Esophagus squamous epithelium (tissue), 5 donors: Measurements from ENCODE around the gene OTOG. TPM values are rescaled to one million over a fixed set of nuclear protein-coding genes. Genes with fewer than 3 reads are reported as not detected.

Experiments used
- DNase-seq: peaks from one replicate; lab custom pipeline; 2025; lab: John Stamatoyannopoulos, UW
- H3K27ac ChIP-seq, 4 donors: fragments of 200-600 bp; sonication (generic); one replicate each; pipeline ENCODE4 v1.5.1; 2016 to 2019; ENCODE audit warnings: mild to moderate bottlenecking in 1 of 4
- H3K27me3 ChIP-seq, 4 donors: fragments of 200-600 bp; sonication (generic); 1 replicate in 3 of 4; 2 replicates in 1 of 4; pipeline versions ENCODE4 v1.5.1 to v1.6.0; 2017 to 2021; ENCODE audit warnings: antibody characterized with exemption in 1 of 4
- H3K36me3 ChIP-seq, 3 donors: fragments of 200-600 bp; sonication (generic); one replicate each; pipeline ENCODE4 v1.5.1; 2016 to 2019
- H3K4me1 ChIP-seq, 3 donors: fragments of 200-600 bp; sonication (generic); one replicate each; pipeline ENCODE4 v1.5.1; 2017 to 2019
- H3K4me3 ChIP-seq, 4 donors: fragments of 200-600 bp; sonication (generic); 1 replicate in 3 of 4; 2 replicates in 1 of 4; pipeline ENCODE4 v1.5.1; 2016 to 2019; ENCODE audit warnings: mild to moderate bottlenecking in 2 of 4, moderate library complexity in 1 of 4
- H3K9me3 ChIP-seq, 3 donors: fragments of 200-600 bp; sonication (generic); one replicate each; pipeline ENCODE4 v1.5.1; 2016 to 2019
- POLR2A ChIP-seq, 4 donors: fragments of 450-650 bp; IDR thresholded peaks; one replicate each; pipeline ENCODE4 v1.6.1; 2017; ENCODE audit warnings: antibody characterized with exemption in 4 of 4, mild to moderate bottlenecking in 4 of 4, moderate library complexity in 3 of 4
- WGBS, 2 donors: methylation state at CpG; one replicate each; pipeline ENCODE4 v1.1.5; 2018; 5-methylcytosine and 5-hydroxymethylcytosine counted together
- intact Hi-C: fragments of 100-400 bp; cut with DNase I; formaldehyde crosslinking; loops from one replicate; pipeline ENCODE4 v1.15.0; 2022
- total RNA-seq, 4 donors: library from RNA; depleted of rRNA; stranded (reverse); fragments of >200 nt; gene quantifications; one replicate each; pipeline ENCODE4 v1.1.0, GENCODE V29; 2016
- TF ChIP-seq, protein P1 (sequence below), 6 experiments: fragments of 450-650 bp in 4 of 6; fragments of 200-600 bp in 2 of 6; sonication (generic) in 2 of 6; IDR thresholded peaks; one replicate each; pipeline ENCODE4 v1.5.1; 2016 to 2019; ENCODE audit warnings: antibody characterized with exemption in 6 of 6, mild to moderate bottlenecking in 4 of 6, moderate library complexity in 4 of 6
- donor health status: DM: yes; HTN: yes; CAD: no.

OTOG gene
- total RNA-seq, 4 donors from 2014 or later = not detected

DNA sequence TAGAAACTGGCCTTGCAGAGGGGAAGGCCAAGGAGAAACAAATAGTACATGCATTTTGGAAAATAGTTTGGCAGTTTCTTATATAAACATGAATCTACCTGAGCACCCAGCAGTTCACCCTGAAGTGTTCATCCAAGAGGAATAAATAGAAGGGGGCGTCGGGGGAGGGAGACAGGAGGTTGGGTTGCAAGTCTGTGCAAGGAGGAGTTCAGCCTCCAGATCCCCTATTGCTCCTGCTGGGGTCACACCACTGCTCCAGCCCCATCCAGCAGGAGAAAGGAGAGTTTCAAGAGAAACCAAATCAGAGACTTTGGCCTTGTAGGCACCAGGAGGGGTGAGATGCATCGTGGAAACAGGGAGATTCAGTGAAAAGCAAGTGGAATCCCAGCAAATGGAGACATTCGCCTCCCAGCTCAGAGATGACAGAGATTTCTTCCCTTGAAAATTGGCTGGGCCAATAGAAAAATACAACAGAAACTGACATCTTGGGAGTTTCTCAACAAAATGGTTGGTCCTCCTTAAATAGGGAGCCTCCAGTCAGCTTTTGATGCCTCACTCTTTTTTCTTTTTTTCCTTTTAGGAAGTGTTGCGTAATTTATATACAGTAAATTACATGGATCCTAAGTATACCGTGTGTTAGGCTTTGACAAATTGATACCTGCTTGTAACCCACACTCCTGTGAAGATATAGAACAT is 34.1 kb downstream of the OTOG start:
- Histone ChIP-seq H3K4me1 (no peaks in the 10 kb centered on the region), H3K4me3 (no peak overlapping the region), H3K27me3 (peaks cover 0 to 18% (median 0%) of the 10 kb centered on the region in 4 donors), H3K9me3 (no peaks in the 10 kb centered on the region), H3K27ac (no peak overlapping the region), H3K36me3 (no peaks in the 10 kb centered on the region)
- DNase-seq = no peak
- TF ChIP-seq, protein P1, sequence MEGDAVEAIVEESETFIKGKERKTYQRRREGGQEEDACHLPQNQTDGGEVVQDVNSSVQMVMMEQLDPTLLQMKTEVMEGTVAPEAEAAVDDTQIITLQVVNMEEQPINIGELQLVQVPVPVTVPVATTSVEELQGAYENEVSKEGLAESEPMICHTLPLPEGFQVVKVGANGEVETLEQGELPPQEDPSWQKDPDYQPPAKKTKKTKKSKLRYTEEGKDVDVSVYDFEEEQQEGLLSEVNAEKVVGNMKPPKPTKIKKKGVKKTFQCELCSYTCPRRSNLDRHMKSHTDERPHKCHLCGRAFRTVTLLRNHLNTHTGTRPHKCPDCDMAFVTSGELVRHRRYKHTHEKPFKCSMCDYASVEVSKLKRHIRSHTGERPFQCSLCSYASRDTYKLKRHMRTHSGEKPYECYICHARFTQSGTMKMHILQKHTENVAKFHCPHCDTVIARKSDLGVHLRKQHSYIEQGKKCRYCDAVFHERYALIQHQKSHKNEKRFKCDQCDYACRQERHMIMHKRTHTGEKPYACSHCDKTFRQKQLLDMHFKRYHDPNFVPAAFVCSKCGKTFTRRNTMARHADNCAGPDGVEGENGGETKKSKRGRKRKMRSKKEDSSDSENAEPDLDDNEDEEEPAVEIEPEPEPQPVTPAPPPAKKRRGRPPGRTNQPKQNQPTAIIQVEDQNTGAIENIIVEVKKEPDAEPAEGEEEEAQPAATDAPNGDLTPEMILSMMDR (IDR thresholded peaks at IDR 0.05) = no peak
- no peak for TF ChIP-seq POLR2A (IDR thresholded peaks at IDR 0.05)
- 49 to 57% methylated on average over 6 of the region's 6 CpGs for WGBS, 2 donors
- intact Hi-C loops = no loop called here

DNA sequence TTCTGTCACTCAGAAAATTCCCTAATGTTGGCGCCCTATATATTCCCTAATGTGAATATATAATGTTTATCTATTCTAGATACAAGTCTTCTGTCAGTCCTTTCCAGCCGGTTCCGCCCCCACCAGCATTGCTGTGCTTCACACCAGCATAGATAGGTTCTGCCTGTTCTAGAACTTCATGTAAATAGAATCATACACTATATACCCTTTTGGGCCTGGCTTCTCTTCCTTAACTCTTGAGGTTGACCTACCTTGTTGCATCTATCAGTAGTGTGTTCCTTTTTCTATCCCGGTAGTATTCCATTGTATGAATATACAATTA is 34.6 kb downstream of the OTOG start:
- DNase-seq = no peak
- no peaks in the 10 kb centered on the region for H3K9me3 ChIP-seq
- H3K36me3 ChIP-seq = no peaks in the 10 kb centered on the region
- H3K27me3 ChIP-seq = peaks cover 0 to 18% (median 0%) of the 10 kb centered on the region in 4 donors
- TF ChIP-seq POLR2A (IDR thresholded peaks at IDR 0.05) = no peak
- TF ChIP-seq, protein P1 (IDR thresholded peaks at IDR 0.05) = no peak
- no peaks in the 10 kb centered on the region for H3K4me1 ChIP-seq
- H3K4me3 ChIP-seq = no peak overlapping the region
- intact Hi-C loops = no loop called here
- H3K27ac ChIP-seq = no peak overlapping the region
- 80 to 91% methylated on average over 4 of the region's 4 CpGs for WGBS, 2 donors

DNA sequence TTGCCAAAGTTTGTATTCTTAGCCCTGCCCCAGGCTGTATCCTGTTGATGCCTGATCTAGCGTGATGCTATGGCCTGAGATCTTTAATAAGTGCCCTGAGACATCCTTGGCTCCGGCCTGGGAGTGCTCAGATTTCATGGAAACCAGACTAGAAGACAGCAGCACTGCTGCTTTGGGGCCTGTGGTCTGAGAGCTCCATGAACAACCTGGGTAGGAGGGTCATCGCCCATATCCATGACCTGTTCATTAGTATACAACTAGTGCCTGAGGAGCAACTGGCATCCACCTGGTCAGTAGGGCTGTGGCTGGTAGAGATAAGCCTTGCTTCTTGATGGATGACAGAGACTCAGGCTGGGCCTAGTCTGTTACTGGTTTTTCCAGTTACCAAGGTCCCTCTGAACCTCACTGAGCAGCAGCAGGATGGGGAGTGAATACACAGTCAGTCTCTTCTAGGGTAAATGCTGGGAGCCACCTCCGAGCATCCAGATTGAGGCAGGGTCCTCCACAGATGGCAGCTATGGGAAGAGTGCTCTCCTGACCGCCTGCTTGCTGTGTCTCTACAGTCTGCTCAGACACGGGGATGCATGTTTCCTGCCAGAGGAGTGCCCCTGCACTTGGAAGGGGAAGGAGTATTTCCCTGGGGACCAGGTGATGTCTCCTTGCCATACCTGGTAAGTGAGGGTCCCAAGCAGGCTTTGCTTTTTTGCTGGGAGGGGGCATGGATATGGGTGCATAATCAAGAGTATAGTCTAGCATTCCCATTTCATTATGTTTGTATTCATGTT is 39.0 kb downstream of the OTOG start:
- TF ChIP-seq, protein P1 (IDR thresholded peaks at IDR 0.05) = no peak
- TF ChIP-seq POLR2A (IDR thresholded peaks at IDR 0.05) = no peak
- no peak overlapping the region for H3K4me3 ChIP-seq
- DNase-seq = no peak
- H3K27me3 ChIP-seq = peaks cover 0 to 22% (median 0%) of the 10 kb centered on the region in 4 donors
- H3K36me3 ChIP-seq = no peaks in the 10 kb centered on the region
- intact Hi-C loops = no loop called here
- 75 to 87% methylated on average over 3 to 5 of the region's 6 CpGs for WGBS, 2 donors
- no peaks in the 10 kb centered on the region for H3K9me3 ChIP-seq
- no peak overlapping the region for H3K27ac ChIP-seq
- H3K4me1 ChIP-seq = peaks cover 0 to 12% (median 0%) of the 10 kb centered on the region in 3 donors

DNA sequence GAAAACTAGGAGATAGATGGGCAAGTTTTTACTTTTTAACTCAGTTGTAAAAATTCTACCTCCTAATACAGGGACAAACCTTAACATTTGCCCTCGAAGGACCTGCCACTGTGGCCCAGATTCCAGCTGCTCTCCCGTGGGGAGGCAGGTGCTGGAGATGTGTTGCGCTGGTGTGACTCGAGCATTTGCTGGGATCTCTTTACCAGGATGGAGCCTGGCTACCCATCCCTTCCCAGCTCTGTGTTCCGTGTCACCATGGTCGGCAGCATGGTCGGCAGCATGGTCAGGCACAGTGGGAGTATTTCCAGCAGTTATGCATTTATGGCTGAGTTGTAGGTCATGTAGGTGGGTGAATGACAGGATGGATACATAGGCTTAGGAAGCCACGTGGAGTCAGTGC is 41.1 kb downstream of the OTOG start:
- intact Hi-C loops = no loop called here
- no peaks in the 10 kb centered on the region for H3K36me3 ChIP-seq
- peaks cover 0 to 16% (median 0%) of the 10 kb centered on the region in 3 donors for H3K4me1 ChIP-seq
- no peaks in the 10 kb centered on the region for H3K9me3 ChIP-seq
- TF ChIP-seq, protein P1 (IDR thresholded peaks at IDR 0.05) = no peak
- TF ChIP-seq POLR2A (IDR thresholded peaks at IDR 0.05) = no peak
- no peak overlapping the region for H3K4me3 ChIP-seq
- H3K27me3 ChIP-seq = peaks cover 0 to 39% (median 0%) of the 10 kb centered on the region in 4 donors
- DNase-seq = no peak
- no peak overlapping the region for H3K27ac ChIP-seq
- 49 to 63% methylated on average over 8 of the region's 8 CpGs for WGBS, 2 donors

DNA sequence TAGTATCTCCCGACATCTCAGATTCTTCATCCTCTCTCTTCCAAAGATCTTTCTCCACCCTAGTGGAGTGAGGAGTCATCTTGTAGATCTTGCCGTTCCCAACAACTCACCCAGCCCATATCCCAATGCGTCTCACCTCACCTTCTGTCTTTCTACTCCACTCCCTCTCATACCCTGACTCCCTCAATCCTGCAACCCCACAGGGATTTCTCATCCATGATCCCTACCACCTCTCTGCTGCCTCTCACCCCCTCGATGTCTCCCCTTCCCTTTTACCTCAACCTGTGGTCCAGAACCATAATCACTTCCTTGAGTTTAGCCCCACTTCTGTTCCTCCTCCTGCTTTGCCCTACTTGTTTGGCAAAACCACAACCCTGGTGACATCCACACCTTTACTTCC is 41.7 kb downstream of the OTOG start:
- peaks cover 0 to 16% (median 0%) of the 10 kb centered on the region in 3 donors for H3K4me1 ChIP-seq
- TF ChIP-seq, protein P1 (IDR thresholded peaks at IDR 0.05) = no peak
- no peak for TF ChIP-seq POLR2A (IDR thresholded peaks at IDR 0.05)
- DNase-seq = no peak
- 58 to 59% methylated on average over 4 of the region's 4 CpGs for WGBS, 2 donors
- no peaks in the 10 kb centered on the region for H3K9me3 ChIP-seq
- H3K27ac ChIP-seq = no peak overlapping the region
- intact Hi-C loops = no loop called here
- H3K36me3 ChIP-seq = no peaks in the 10 kb centered on the region
- H3K27me3 ChIP-seq = peaks cover 0 to 44% (median 0%) of the 10 kb centered on the region in 4 donors
- H3K4me3 ChIP-seq = no peak overlapping the region
